ENCODE results near the gene ZNF148.

The ZNF148 gene

GRCh38 chr3:125302932-125303331, 72.2 kb downstream of the ZNF148 start:
- in situ Hi-C loops (cut with HindIII; ENCODE audit: low sequenced_read_pairs) = no loop called here

GRCh38 chr3:125300416-125300815, 74.7 kb downstream of the ZNF148 start:
- DNase-seq (ENCODE audit: low read depth, low spot score) = peak; percentile 47
- TF ChIP-seq CTCF (IDR thresholded peaks at IDR 0.05; ENCODE audit: low read depth, low read length) = no peak
- in situ Hi-C loops (cut with HindIII; ENCODE audit: low sequenced_read_pairs) = no loop called here
- H3K4me3 ChIP-seq (ENCODE audit: low read depth, low read length) = no peak overlapping the region

More at GRCh38 chr3:125302932-125303331, 72.2 kb downstream of the ZNF148 start:
- no peak overlapping the region for H3K4me3 ChIP-seq (ENCODE audit: low read depth, low read length)
- TF ChIP-seq CTCF (IDR thresholded peaks at IDR 0.05; ENCODE audit: low read depth, low read length) = no peak
- no peak for DNase-seq (ENCODE audit: low read depth, low spot score)

- no peak for DNase-seq (ENCODE audit: low read depth, low spot score)
- no peak overlapping the region for H3K4me3 ChIP-seq (ENCODE audit: low read depth, low read length)
- no peak for TF ChIP-seq CTCF (IDR thresholded peaks at IDR 0.05; ENCODE audit: low read depth, low read length)
Measured at GRCh38 chr3:125294411-125294810, 80.7 kb downstream of the ZNF148 start.

GRCh38 chr3:125292015-125292414, 83.1 kb downstream of the ZNF148 start:
- in situ Hi-C loops (cut with HindIII; ENCODE audit: low sequenced_read_pairs) = no loop called here
- no peak for TF ChIP-seq CTCF (IDR thresholded peaks at IDR 0.05; ENCODE audit: low read depth, low read length)
- DNase-seq (ENCODE audit: low read depth, low spot score) = no peak
- H3K4me3 ChIP-seq (ENCODE audit: low read depth, low read length) = no peak overlapping the region

More at GRCh38 chr3:125294411-125294810, 80.7 kb downstream of the ZNF148 start:
- in situ Hi-C loops (cut with HindIII; ENCODE audit: low sequenced_read_pairs) = no loop called here

GRCh38 chr3:125289429-125289981, 85.6 kb downstream of the ZNF148 start:
- in situ Hi-C loops (cut with HindIII; ENCODE audit: low sequenced_read_pairs) = no loop called here
- DNase-seq (ENCODE audit: low read depth, low spot score) = no peak
- no peak overlapping the region for H3K4me3 ChIP-seq (ENCODE audit: low read depth, low read length)
- no peak for TF ChIP-seq CTCF (IDR thresholded peaks at IDR 0.05; ENCODE audit: low read depth, low read length)

- in situ Hi-C loops (cut with HindIII; ENCODE audit: low sequenced_read_pairs) = no loop called here
- no peak for TF ChIP-seq CTCF (IDR thresholded peaks at IDR 0.05; ENCODE audit: low read depth, low read length)
- DNase-seq (ENCODE audit: low read depth, low spot score) = no peak
- no peak overlapping the region for H3K4me3 ChIP-seq (ENCODE audit: low read depth, low read length)
Measured at GRCh38 chr3:125287248-125287647, 87.9 kb downstream of the ZNF148 start.

Data from astrocyte of the spinal cord (primary cell).